ENCODE measurements around the gene MYOZ2.

Gene MYOZ2

DNA sequence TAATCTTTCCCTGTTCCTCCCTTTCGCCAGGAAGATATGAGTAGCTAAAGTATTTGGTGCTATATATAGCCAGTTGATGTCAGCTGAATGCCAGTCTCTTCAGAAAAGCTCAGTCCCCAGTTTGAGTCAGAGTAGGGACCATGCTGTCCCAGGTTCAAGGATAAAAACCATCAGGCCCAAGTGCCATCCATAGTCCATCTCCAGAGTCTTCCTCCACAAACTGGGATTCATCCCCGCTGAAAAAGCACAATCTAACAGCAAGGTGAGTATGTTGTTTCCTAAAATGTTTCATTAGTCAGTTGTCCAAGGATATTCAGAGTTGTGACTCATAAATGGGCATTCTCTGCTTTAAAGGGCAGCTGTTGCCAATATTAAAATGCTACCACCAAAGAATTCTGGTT is at the start of gene MYOZ2:
TSS of gene MYOZ2 (plus strand) at position 112 of the 401 bp plus-strand sequence. CDS start 694 bp downstream, outside the sequence.
- Histone ChIP-seq H3K36me3 (ENCODE audit: insufficient read depth, insufficient read length, low read length) (no peaks in the 10 kb centered on the region), H3K9ac (ENCODE audit: insufficient read length, low read depth) (no peak within 1 kb of the TSS), H3K4me3 (ENCODE audit: insufficient read length, low read depth) (no peak within 1 kb of the TSS), H3K9me3 (ENCODE audit: insufficient read depth, low read length) (no peaks in the 10 kb centered on the region), H3K27me3 (ENCODE audit: insufficient read depth, insufficient read length) (no peaks in the 10 kb centered on the region), H3K4me1 (ENCODE audit: insufficient read depth, insufficient read length) (no peaks in the 10 kb centered on the region)
- DNase-seq (ENCODE audit: low read depth, low spot score), result no peak
- TF ChIP-seq SUZ12 (IDR thresholded peaks at IDR 0.05; ENCODE audit: extremely low read depth, insufficient read depth, insufficient read length), result no peak
- TF ChIP-seq YY1 (IDR thresholded peaks at IDR 0.05; ENCODE audit: insufficient read depth, insufficient read length), result no peak
- no peak for TF ChIP-seq ZNF274 (IDR thresholded peaks at IDR 0.05; ENCODE audit: low read depth, low read length)

GRCh38 chr4:119087121-119087520 is 48.5 kb upstream of the MYOZ2 start:
- DNase-seq (ENCODE audit: low read depth, low spot score), result no peak
- Histone ChIP-seq H3K36me3 (ENCODE audit: insufficient read depth, insufficient read length, low read length) (no peaks in the 10 kb centered on the region), H3K4me1 (ENCODE audit: insufficient read depth, insufficient read length) (no peaks in the 10 kb centered on the region), H3K27me3 (ENCODE audit: insufficient read depth, insufficient read length) (no peaks in the 10 kb centered on the region), H3K9me3 (ENCODE audit: insufficient read depth, low read length) (no peaks in the 10 kb centered on the region), H3K4me3 (ENCODE audit: insufficient read length, low read depth) (no peak overlapping the region), H3K9ac (ENCODE audit: insufficient read length, low read depth) (no peak overlapping the region)
- no peak for TF ChIP-seq YY1 (IDR thresholded peaks at IDR 0.05; ENCODE audit: insufficient read depth, insufficient read length)
- no peak for TF ChIP-seq ZNF274 (IDR thresholded peaks at IDR 0.05; ENCODE audit: low read depth, low read length)
- no peak for TF ChIP-seq SUZ12 (IDR thresholded peaks at IDR 0.05; ENCODE audit: extremely low read depth, insufficient read depth, insufficient read length)

DNA sequence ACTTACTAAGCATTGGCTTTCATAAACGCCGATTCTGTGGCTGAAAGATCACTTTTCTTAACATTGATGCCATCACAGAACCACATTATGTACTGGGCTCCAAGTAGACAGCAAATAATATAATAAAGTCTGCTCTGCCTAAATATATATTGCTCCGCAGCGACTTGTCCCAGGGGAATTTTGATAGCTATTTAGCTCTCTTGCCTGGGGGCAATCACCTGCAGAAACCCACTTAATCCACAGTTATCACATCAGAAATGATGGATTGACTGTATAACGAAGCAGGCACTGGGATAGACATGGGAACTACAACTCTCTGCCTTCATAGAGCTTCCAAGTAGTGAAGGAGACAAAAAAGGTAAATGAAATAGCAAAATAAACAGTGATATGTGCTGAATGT is 48.0 kb upstream of the MYOZ2 start:
- Histone ChIP-seq H3K4me3 (ENCODE audit: insufficient read length, low read depth) (no peak overlapping the region), H3K9ac (ENCODE audit: insufficient read length, low read depth) (no peak overlapping the region), H3K27me3 (ENCODE audit: insufficient read depth, insufficient read length) (no peaks in the 10 kb centered on the region), H3K4me1 (ENCODE audit: insufficient read depth, insufficient read length) (no peaks in the 10 kb centered on the region), H3K36me3 (ENCODE audit: insufficient read depth, insufficient read length, low read length) (no peaks in the 10 kb centered on the region), H3K9me3 (ENCODE audit: insufficient read depth, low read length) (no peaks in the 10 kb centered on the region)
- TF ChIP-seq ZNF274 (IDR thresholded peaks at IDR 0.05; ENCODE audit: low read depth, low read length), result no peak
- no peak for TF ChIP-seq YY1 (IDR thresholded peaks at IDR 0.05; ENCODE audit: insufficient read depth, insufficient read length)
- TF ChIP-seq SUZ12 (IDR thresholded peaks at IDR 0.05; ENCODE audit: extremely low read depth, insufficient read depth, insufficient read length), result no peak
- DNase-seq (ENCODE audit: low read depth, low spot score), result no peak

GRCh38 chr4:119093042-119093827 is 42.4 kb upstream of the MYOZ2 start:
- no peaks in the 10 kb centered on the region for H3K9me3 ChIP-seq (ENCODE audit: insufficient read depth, low read length)
- DNase-seq (ENCODE audit: low read depth, low spot score), result no peak
- no peaks in the 10 kb centered on the region for H3K4me1 ChIP-seq (ENCODE audit: insufficient read depth, insufficient read length)
- TF ChIP-seq ZNF274 (IDR thresholded peaks at IDR 0.05; ENCODE audit: low read depth, low read length) (no peak), SUZ12 (IDR thresholded peaks at IDR 0.05; ENCODE audit: extremely low read depth, insufficient read depth, insufficient read length) (no peak), YY1 (IDR thresholded peaks at IDR 0.05; ENCODE audit: insufficient read depth, insufficient read length) (no peak)
- H3K27me3 ChIP-seq (ENCODE audit: insufficient read depth, insufficient read length), result no peaks in the 10 kb centered on the region
- no peak overlapping the region for H3K4me3 ChIP-seq (ENCODE audit: insufficient read length, low read depth)
- no peak overlapping the region for H3K9ac ChIP-seq (ENCODE audit: insufficient read length, low read depth)
- no peaks in the 10 kb centered on the region for H3K36me3 ChIP-seq (ENCODE audit: insufficient read depth, insufficient read length, low read length)

GRCh38 chr4:119097282-119097900 is 38.2 kb upstream of the MYOZ2 start:
- no peak for TF ChIP-seq ZNF274 (IDR thresholded peaks at IDR 0.05; ENCODE audit: low read depth, low read length)
- TF ChIP-seq YY1 (IDR thresholded peaks at IDR 0.05; ENCODE audit: insufficient read depth, insufficient read length), result no peak
- TF ChIP-seq SUZ12 (IDR thresholded peaks at IDR 0.05; ENCODE audit: extremely low read depth, insufficient read depth, insufficient read length), result no peak
- Histone ChIP-seq H3K27me3 (ENCODE audit: insufficient read depth, insufficient read length) (no peaks in the 10 kb centered on the region), H3K36me3 (ENCODE audit: insufficient read depth, insufficient read length, low read length) (no peaks in the 10 kb centered on the region), H3K4me3 (ENCODE audit: insufficient read length, low read depth) (no peak overlapping the region), H3K9me3 (ENCODE audit: insufficient read depth, low read length) (no peaks in the 10 kb centered on the region), H3K4me1 (ENCODE audit: insufficient read depth, insufficient read length) (no peaks in the 10 kb centered on the region), H3K9ac (ENCODE audit: insufficient read length, low read depth) (no peak overlapping the region)
- no peak for DNase-seq (ENCODE audit: low read depth, low spot score)

- no peaks in the 10 kb centered on the region for H3K9me3 ChIP-seq (ENCODE audit: insufficient read depth, low read length)
- H3K27me3 ChIP-seq (ENCODE audit: insufficient read depth, insufficient read length), result no peaks in the 10 kb centered on the region
- no peak for TF ChIP-seq ZNF274 (IDR thresholded peaks at IDR 0.05; ENCODE audit: low read depth, low read length)
- no peak for TF ChIP-seq YY1 (IDR thresholded peaks at IDR 0.05; ENCODE audit: insufficient read depth, insufficient read length)
- TF ChIP-seq SUZ12 (IDR thresholded peaks at IDR 0.05; ENCODE audit: extremely low read depth, insufficient read depth, insufficient read length), result no peak
- no peak for DNase-seq (ENCODE audit: low read depth, low spot score)
- H3K4me1 ChIP-seq (ENCODE audit: insufficient read depth, insufficient read length), result no peaks in the 10 kb centered on the region
- no peak overlapping the region for H3K4me3 ChIP-seq (ENCODE audit: insufficient read length, low read depth)
- no peaks in the 10 kb centered on the region for H3K36me3 ChIP-seq (ENCODE audit: insufficient read depth, insufficient read length, low read length)
- H3K9ac ChIP-seq (ENCODE audit: insufficient read length, low read depth), result no peak overlapping the region
Observed at GRCh38 chr4:119098306-119098705, 37.3 kb upstream of the MYOZ2 start.

GRCh38 chr4:119099227-119099810 is 36.3 kb upstream of the MYOZ2 start:
- DNase-seq (ENCODE audit: low read depth, low spot score), result no peak
- Histone ChIP-seq H3K4me3 (ENCODE audit: insufficient read length, low read depth) (no peak overlapping the region), H3K9ac (ENCODE audit: insufficient read length, low read depth) (no peak overlapping the region), H3K27me3 (ENCODE audit: insufficient read depth, insufficient read length) (no peaks in the 10 kb centered on the region), H3K4me1 (ENCODE audit: insufficient read depth, insufficient read length) (no peaks in the 10 kb centered on the region), H3K36me3 (ENCODE audit: insufficient read depth, insufficient read length, low read length) (no peaks in the 10 kb centered on the region), H3K9me3 (ENCODE audit: insufficient read depth, low read length) (no peaks in the 10 kb centered on the region)
- TF ChIP-seq ZNF274 (IDR thresholded peaks at IDR 0.05; ENCODE audit: low read depth, low read length), result no peak
- no peak for TF ChIP-seq YY1 (IDR thresholded peaks at IDR 0.05; ENCODE audit: insufficient read depth, insufficient read length)
- no peak for TF ChIP-seq SUZ12 (IDR thresholded peaks at IDR 0.05; ENCODE audit: extremely low read depth, insufficient read depth, insufficient read length)

All from NT2/D1 (cell line).